Activated naive CD4-positive, alpha-beta T cell treated with anti-CD3 and anti-CD28 coated beads, Interleukin-2, amount 50 U/mL, for 72 hours (primary cell): ENCODE results near the gene USP17L21. TPM values are rescaled to one million over a fixed set of nuclear protein-coding genes. Genes with fewer than 3 reads are reported as not detected.

Experiments used
- total RNA-seq, 2 donors: library from RNA; stranded (reverse); gene quantifications; one replicate each; pipeline ENCODE4 v1.2.3, GENCODE V29; 2022

Gene USP17L21
- total RNA-seq, 2 donors from 2014 or later: not detected

Other genes starting within 250 kb of the USP17L21 start
- gene FAM90A26, start 92.5 kb upstream of the USP17L21 start, total RNA-seq: not detected
- not detected for gene USP17L10, start 52.2 kb upstream of the USP17L21 start, total RNA-seq
- not detected for gene USP17L11, start 47.5 kb upstream of the USP17L21 start, total RNA-seq
- gene USP17L12, start 42.7 kb upstream of the USP17L21 start, total RNA-seq: not detected
- gene USP17L13, start 38.0 kb upstream of the USP17L21 start, total RNA-seq: not detected
- gene USP17L15, start 28.5 kb upstream of the USP17L21 start, total RNA-seq: not detected
- gene USP17L17, start 19.0 kb upstream of the USP17L21 start, total RNA-seq: not detected
- not detected for gene USP17L18, start 14.2 kb upstream of the USP17L21 start, total RNA-seq
- not detected for gene USP17L19, start 9.5 kb upstream of the USP17L21 start, total RNA-seq
- gene USP17L20, start 4.7 kb upstream of the USP17L21 start, total RNA-seq: not detected
- gene USP17L22, start 4.7 kb downstream of the USP17L21 start, total RNA-seq: not detected
- not detected for gene USP17L24, start 62.3 kb downstream of the USP17L21 start, total RNA-seq
- not detected for gene USP17L25, start 67.0 kb downstream of the USP17L21 start, total RNA-seq
- gene USP17L26, start 71.8 kb downstream of the USP17L21 start, total RNA-seq: not detected
- not detected for gene USP17L5, start 76.5 kb downstream of the USP17L21 start, total RNA-seq
- not detected for gene USP17L27, start 81.3 kb downstream of the USP17L21 start, total RNA-seq
- gene USP17L28, start 86.0 kb downstream of the USP17L21 start, total RNA-seq: not detected
- not detected for gene USP17L29, start 90.8 kb downstream of the USP17L21 start, total RNA-seq
- not detected for gene USP17L30, start 100.3 kb downstream of the USP17L21 start, total RNA-seq
- not detected for gene DEFB131A, start 181.5 kb downstream of the USP17L21 start, total RNA-seq